HG03469 (cell line): ENCODE results near the gene HHLA2.
"Not testable (repeated sequence)": the region's sequence is repeated elsewhere in the genome, so short reads cannot be mapped to it uniquely, and the experiment has no call there.

Experiments
- ATAC-seq: cut with Tn5 transposase; IDR thresholded peaks from one replicate; pipeline ENCODE4 v1.9.1; 2021; ENCODE audit warnings: mild to moderate bottlenecking, moderate library complexity, moderate number of reproducible peaks; ENCODE audit not compliant: unreplicated experiment

HHLA2 gene

GRCh38 chr3:108341911-108342310 is 45.6 kb downstream of the HHLA2 start:
- ATAC-seq: no peak

GRCh38 chr3:108342837-108343486 is 46.6 kb downstream of the HHLA2 start:
- ATAC-seq: peak; percentile 67

- ATAC-seq: no peak
Measured at GRCh38 chr3:108343491-108343890, 47.1 kb downstream of the HHLA2 start.

GRCh38 chr3:108345492-108346205 is 49.3 kb downstream of the HHLA2 start:
- ATAC-seq: no peak

GRCh38 chr3:108346301-108347227 is 50.2 kb downstream of the HHLA2 start:
- no peak for ATAC-seq

- ATAC-seq: no peak
Measured at GRCh38 chr3:108352176-108352575, 55.8 kb downstream of the HHLA2 start.

- no peak for ATAC-seq
Measured at GRCh38 chr3:108354562-108354961, 58.2 kb downstream of the HHLA2 start.

GRCh38 chr3:108357042-108357441 is 60.7 kb downstream of the HHLA2 start:
- ATAC-seq: no peak

GRCh38 chr3:108359011-108359410 is 62.7 kb downstream of the HHLA2 start:
- ATAC-seq: no peak

- ATAC-seq: no peak
Measured at GRCh38 chr3:108376026-108376425, 79.7 kb downstream of the HHLA2 start.

- no peak for ATAC-seq
Measured at GRCh38 chr3:108377384-108377783, 81.0 kb downstream of the HHLA2 start.

GRCh38 chr3:108378153-108378951 is 82.0 kb downstream of the HHLA2 start:
- no peak for ATAC-seq

- ATAC-seq: not testable (repeated sequence)
Measured at GRCh38 chr3:108378952-108379342, 82.6 kb downstream of the HHLA2 start.

- ATAC-seq: no peak
Measured at GRCh38 chr3:108380128-108380795, 83.9 kb downstream of the HHLA2 start.

GRCh38 chr3:108381529-108382140 is 85.3 kb downstream of the HHLA2 start:
- ATAC-seq: no peak

- no peak for ATAC-seq
Measured at GRCh38 chr3:108383306-108383705, 87.0 kb downstream of the HHLA2 start.

GRCh38 chr3:108387063-108387462 is 90.7 kb downstream of the HHLA2 start:
- ATAC-seq: no peak

GRCh38 chr3:108388136-108389132 is 92.1 kb downstream of the HHLA2 start:
- ATAC-seq: peak; percentile 77
